ENCODE data around the gene RASSF6.

DNA sequence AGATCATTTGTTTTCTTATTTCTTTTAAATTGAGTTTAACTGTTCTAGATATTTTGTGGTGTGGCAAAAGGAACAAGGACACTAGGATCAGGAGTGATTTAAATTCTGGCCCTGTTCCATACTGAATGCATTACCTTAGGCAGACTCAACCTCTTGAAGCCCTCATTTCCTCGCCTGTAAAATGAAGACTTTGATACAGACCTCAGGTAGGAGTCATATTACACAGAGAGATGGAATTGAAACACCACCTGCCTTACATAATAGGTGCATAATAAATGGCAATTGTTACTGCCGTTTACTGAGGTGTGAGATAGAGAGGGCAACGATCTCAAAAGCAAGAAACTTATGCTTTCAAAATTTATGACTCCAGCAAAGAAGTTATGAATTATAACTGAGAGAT is 28.2 kb upstream of the RASSF6 start:
- TF ChIP-seq, protein P1, sequence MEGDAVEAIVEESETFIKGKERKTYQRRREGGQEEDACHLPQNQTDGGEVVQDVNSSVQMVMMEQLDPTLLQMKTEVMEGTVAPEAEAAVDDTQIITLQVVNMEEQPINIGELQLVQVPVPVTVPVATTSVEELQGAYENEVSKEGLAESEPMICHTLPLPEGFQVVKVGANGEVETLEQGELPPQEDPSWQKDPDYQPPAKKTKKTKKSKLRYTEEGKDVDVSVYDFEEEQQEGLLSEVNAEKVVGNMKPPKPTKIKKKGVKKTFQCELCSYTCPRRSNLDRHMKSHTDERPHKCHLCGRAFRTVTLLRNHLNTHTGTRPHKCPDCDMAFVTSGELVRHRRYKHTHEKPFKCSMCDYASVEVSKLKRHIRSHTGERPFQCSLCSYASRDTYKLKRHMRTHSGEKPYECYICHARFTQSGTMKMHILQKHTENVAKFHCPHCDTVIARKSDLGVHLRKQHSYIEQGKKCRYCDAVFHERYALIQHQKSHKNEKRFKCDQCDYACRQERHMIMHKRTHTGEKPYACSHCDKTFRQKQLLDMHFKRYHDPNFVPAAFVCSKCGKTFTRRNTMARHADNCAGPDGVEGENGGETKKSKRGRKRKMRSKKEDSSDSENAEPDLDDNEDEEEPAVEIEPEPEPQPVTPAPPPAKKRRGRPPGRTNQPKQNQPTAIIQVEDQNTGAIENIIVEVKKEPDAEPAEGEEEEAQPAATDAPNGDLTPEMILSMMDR (IDR thresholded peaks at IDR 0.05) = no peak
- no peak for TF ChIP-seq POLR2A (IDR thresholded peaks at IDR 0.05)

All from heart left ventricle (tissue), 13 donors.